GM23248 (cell line): Measurements from ENCODE around the gene UMAD1.

Experiments used
- EZH2 ChIP-seq: fragments of 200-600 bp; sonication (generic); IDR thresholded peaks from 2 replicates; pipeline ENCODE4 v1.6.1; 2018; ENCODE audit warnings: antibody characterized with exemption, mild to moderate bottlenecking; ENCODE audit not compliant: insufficient read depth, poor library complexity, severe bottlenecking
- EZH2phosphoT487 ChIP-seq: fragments of 200-600 bp; sonication (generic); IDR thresholded peaks from 2 replicates; pipeline ENCODE4 v1.6.1; 2018; ENCODE audit warnings: antibody characterized with exemption, moderate library complexity, mild to moderate bottlenecking, low read depth; ENCODE audit not compliant: insufficient read depth

DNA sequence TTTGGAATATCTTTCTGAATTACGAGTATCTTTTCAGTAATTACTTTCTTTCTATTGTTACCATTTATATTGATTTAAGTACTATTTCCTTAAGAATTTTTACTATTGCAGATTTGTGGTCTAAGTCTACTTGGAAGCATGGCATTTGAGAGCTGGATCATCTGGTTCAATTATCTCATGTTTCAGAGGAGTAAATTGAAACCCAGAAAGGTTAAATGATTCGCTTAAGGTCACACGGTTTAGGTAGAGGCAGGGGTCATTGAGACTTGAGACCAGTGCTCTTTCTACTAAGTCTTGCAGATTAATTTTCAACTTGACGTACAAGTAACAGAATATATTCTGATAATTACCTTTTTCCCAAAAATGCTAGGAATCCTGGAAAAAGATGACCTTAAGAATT is 218.9 kb downstream of the UMAD1 start:
- TF ChIP-seq EZH2phosphoT487: no peak
- no peak for TF ChIP-seq EZH2
